GM21360 (cell line): ENCODE data around the gene C10orf71.

Source experiments
- ATAC-seq: cut with Tn5 transposase; IDR thresholded peaks from one replicate; pipeline ENCODE4 v1.9.1; 2021; ENCODE audit warnings: mild to moderate bottlenecking, moderate library complexity; ENCODE audit not compliant: unreplicated experiment

Gene C10orf71

GRCh38 chr10:49313501-49314070 lies 14.6 kb downstream of the C10orf71 start:
- ATAC-seq, result no peak

DNA sequence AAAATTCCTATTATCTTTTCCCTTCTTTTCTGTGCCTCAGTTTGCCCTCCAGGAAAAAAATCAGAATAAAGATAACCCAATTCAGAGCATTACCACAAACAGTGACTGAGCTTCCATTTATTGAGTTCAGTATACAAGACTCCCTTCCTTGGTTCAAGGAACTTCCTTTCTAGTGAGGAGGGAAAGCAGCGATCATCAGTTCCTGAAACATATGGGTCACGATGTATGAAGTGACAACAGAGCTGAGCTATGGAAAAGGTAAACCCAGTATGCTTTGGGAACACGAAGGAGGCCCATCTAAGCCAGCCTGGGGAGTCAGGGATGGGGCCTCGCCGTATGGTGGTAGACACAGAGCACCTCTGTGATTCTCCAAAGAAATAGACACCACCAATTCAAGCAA lies 15.8 kb downstream of the C10orf71 start:
- ATAC-seq, result no peak

DNA sequence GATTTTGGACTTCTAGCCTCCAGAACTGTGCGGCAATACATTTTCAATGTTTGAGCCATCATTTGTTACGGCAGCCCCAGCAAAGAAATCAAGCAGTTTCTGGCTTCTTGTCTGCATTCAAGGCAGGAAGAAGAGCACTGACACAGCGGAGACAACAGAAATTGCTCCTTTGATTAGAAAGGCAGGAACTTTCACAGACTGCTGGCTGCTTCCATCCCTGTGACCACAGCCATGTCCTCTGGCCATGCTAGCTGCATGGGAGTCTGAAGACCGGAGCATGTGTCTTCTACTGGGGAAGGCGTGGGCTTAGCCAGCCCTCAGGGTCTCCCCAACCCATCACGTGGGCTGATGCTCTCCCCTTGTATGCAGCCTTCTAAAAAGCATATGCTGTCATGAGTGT lies 19.1 kb downstream of the C10orf71 start:
- no peak for ATAC-seq

DNA sequence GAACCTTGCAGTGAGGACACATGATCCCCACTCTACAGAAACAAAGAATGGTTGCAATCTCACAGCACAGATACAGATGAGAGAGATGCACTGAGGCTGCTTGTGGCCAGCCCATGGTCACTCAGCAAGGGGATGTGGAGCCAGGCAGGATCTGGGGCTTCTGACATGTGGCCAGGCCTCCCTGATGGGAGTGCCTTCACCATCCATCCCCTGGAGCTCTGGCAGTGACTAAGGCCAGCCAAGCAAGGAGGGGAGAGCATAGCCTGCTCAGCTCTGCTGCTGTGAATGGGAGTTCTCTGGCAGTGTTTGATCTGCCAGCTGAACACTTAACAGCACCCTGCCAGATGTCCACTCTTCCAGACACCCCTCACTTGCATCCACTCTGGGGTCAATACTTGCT lies 19.8 kb downstream of the C10orf71 start:
- no peak for ATAC-seq

DNA sequence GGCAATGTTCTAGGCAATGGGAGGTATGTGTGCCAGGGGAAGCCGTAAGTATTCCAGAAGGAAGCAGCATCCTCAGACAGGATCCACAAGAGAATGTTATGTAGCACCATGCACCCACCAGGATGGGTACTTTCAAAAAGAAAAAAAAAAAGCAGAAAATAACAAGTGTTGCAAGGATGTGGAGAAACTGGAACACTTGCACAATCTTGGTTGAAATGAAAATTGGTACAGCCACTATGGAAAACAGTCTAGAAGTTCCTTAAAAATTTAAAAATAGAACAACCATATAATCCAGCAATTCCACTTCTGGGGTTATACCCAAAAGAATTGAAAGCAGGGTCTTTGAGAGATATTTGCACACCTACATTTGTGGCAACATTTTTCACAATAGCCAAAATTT lies 20.2 kb downstream of the C10orf71 start:
- no peak for ATAC-seq

- ATAC-seq, result no peak
These were observed 21.2 kb downstream of the C10orf71 start for GRCh38 chr10:49320191-49320590.

DNA sequence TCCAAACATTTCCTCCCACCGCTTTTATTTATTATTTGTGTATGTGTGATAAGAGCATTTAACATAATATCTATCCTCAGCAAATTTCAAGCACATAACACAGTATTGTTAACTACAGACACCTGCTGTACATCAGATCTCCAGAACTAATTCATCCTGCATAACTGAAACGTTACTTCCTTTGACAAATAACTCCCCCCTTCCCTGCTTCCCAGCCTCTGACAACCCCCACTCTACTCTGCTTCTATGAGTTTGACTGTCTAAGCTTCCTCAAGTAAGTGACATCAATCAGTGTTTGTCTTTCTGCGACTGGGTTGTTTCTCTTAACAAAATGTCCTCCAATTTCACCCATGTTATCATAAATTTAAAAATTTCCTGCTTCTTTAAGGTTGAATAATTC lies 22.1 kb downstream of the C10orf71 start:
- no peak for ATAC-seq

- no peak for ATAC-seq
These were observed 23.6 kb downstream of the C10orf71 start for GRCh38 chr10:49322371-49323170.

DNA sequence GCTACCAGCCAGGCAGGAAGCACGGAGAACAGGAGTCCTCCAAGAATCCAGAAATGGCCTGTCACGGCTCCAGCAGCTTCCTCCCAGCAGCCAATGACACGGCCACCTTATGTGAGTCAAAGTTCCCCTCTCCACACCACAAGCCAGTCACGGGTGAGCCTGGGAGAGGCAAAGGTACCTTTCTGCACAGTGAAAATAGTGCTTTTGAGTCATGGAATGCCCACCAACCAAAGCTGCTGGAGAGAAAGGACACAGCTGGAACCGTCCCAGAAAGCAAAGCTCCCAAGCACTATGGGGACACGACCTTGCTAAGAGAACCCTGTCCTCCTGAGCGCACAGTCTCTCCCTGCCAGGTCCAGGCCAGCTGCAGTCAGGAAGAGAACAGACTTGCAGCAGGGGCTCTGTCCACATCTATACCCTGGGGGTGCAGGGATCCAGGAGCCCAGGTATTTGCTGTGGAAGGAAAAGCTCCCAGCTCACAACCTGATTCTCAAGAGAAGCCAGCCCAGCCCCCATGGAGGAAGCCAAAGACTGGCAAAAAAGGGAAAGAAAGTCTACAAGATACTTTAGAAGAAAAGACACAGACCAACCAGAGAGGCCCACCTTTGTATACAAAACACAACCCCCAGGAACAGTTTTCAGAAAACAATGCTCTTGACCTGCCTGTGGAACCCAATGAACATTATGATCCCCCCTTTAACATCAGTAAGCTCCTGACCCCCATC lies 24.4 kb downstream of the C10orf71 start:
- no peak for ATAC-seq

- ATAC-seq, result no peak
These were observed 24.9 kb downstream of the C10orf71 start for GRCh38 chr10:49323896-49324270.

- ATAC-seq, result no peak
These were observed 25.7 kb downstream of the C10orf71 start for GRCh38 chr10:49324711-49325110.

DNA sequence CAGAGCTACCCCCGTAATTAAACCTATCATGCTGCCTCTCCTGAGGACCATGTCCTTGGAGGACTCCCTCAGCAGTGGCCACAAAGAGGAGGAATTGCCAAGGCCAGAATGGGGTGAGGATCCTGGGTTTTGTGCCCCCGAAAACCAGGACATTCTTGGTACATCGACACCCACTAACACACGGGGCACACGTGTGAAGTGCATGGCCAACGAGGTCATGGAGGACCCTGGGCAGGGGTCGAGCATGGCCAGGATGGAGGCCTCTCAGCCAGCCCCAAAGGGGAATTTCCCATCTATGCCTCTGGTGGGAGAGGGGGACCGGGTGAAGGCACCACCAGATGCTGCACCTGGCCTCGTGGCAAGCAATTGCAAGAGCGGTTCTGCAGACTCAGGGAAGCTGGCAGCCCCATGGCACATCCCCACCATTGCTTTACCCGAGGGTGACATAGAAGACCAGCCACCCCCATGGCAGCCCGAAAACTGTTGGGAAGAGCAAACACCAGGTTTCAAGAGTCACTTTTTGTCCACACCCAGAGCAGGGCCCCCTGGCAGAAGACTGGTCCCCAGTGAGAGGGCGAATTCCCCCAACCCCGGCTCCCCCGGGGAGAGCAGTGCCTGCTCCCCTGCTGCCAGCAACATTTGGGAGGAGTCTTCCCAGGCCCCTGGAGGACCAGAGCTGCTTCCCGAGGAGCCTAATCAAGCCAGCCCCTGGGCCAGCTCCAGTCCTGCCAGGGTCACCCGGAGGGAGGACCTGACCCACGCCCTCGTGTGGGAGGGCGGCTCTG lies 26.4 kb downstream of the C10orf71 start:
- no peak for ATAC-seq

DNA sequence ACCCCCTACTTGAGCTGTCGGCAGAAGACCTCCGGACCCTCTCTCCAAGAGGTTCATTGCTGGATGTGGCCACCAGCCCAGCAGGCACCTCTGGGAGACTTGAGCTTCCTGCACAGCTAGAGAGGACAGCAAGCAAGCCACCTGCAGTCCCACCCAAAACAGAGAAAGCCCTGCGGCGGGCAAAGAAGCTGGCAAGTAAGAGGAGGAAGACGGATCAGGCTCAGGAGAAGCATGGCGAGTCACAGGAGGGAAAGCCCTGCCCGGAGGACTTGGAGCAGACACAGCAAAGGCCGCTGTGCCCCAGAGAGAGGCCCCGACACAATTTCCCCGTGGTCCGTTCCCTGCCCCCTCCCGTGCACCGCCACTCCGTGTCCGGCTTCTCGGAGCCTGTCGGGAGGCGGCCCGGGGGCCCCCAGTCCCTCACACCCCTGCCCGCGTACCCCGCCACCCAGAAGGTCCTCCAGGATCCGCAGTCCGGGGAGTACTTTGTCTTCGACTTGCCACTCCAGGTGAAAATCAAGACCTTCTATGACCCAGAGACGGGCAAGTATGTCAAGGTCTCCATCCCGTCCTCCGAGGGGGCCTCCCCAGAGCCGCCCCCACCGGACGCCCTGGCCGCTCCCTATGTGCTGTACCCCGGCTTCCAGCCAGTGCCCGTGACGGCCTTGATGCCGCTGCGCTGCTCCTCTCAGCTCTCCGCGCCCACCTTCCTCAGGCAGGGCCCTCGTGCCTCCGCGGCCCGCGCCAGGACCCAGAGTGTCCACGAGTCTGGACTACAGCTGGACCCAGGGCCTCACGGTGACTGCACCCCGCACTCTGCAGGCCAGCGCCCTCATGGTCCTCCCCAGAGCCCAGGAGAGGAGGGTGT lies 27.2 kb downstream of the C10orf71 start:
- no peak for ATAC-seq

DNA sequence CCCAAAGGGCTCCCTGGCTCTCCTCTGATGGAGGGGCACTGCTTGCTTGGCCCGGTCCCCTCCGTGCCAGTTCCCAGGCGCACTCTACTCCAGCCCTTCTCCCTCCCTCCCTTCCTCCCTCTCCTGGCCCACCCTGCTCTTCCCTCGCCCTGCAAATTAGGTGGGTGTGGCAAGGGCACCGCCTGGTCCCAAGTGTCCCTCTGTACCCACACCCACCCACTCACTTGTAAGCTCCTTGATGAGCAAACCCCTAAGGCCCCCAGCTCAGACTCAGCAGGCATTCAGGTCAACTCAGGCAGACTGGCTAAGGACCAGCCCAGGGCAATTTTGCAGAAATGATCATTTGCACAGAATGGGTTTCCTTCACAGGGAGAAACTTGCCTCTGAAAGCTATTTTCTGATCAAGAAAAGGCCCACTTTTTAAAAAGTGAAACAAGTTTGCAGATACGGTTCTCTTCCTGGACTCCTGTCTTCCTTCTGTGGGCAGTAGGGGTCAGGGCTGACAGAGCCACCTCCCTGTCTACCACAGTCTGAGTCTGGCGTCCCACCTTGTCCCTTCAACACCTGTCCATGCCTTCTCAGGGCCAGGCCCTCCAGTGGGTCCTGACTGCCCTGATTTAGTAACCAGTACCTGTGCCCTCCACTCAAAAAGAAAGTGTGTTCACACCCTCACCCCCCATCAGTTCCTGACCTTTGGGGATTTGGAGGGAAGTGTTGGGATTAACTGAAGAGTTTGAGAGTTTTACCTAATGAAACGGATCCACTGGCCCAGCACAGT lies 28.3 kb downstream of the C10orf71 start:
- no peak for ATAC-seq

- no peak for ATAC-seq
These were observed 29.6 kb downstream of the C10orf71 start for GRCh38 chr10:49328401-49329145.

GRCh38 chr10:49329146-49329505 lies 30.2 kb downstream of the C10orf71 start:
- no peak for ATAC-seq

DNA sequence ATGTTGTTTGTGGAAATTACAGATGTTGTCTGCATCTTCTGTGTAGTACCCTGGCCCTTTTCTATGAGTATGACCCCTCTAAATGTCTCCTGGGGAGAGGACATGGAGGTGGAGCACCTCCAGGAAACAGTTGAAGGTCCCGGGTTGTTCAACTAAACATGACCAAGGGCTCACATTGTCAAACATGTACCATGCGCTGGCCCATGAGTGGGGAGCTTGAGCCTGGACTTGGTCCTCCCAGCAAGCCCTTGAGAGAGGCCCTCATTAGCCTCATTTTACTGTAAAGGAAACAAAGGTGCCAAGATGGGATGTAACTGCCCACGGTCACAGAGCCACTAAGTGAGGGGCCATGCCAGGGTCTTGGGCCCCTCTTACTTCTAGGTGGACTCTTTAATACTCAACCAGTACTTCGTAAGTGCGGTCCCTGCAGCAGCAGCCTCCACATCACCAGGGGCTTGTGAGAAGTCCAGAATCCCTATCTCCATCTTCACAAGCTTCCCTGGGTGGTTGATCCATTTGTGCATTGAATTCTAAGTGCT lies 31.2 kb downstream of the C10orf71 start:
- ATAC-seq, result no peak

DNA sequence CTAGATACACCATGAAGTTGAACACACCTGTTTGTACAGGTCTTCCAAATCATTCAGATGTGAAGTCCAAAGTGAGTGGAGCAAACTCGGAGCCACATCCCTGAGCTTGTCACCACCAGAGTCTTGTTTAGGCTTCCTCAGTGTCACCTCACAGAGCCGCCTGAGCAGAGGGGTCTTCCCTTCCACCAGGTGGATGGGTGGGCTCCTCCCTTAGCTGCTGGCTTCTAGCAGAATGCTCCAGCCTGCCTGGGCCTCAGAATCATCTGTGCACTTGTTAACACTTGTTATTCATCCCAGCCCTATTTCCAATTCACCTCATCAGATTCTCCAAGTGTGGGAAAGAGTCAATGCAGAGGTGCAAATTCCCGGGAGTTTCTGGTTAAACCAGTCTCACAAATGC lies 32.5 kb downstream of the C10orf71 start:
- ATAC-seq, result no peak

DNA sequence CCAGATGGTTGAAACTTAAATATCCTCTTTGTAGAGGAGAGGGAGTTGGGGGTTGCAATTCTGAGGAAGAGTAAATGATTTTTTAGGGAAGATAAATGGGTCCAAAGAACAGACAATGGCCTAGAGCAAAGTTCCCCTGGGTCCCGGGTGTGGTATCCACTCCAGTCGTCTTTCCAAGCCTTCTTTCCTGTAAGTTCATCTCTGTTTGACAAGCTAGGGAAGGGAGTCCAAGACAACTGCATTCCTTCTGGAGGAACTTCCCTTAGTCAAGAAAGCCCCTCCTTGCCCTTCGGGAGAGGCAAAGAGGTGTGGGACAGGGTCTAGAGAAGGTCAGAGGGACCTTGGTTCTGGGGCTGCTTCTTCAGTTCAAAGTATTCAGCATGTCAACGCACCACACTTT lies 33.4 kb downstream of the C10orf71 start:
- ATAC-seq, result no peak
